ENCODE results near the gene AKT3. TPM values are rescaled to one million over a fixed set of nuclear protein-coding genes. Genes with fewer than 3 reads are reported as not detected.

The AKT3 gene
- total and polyA plus RNA-seq, 11 donors, result 3.2 to 27.9 (median 16.6) TPM

GRCh38 chr1:243575070-243575469 is 275.0 kb downstream of the AKT3 start:
- WGBS, 4 donors, result 93 to 97% (median 95%) methylated on average over 2 of the region's 2 CpGs
- no peaks in the 10 kb centered on the region for H3K27me3 ChIP-seq
- intact Hi-C loops (cut with DNase I), result no loop called here
- H3K9me3 ChIP-seq, result peaks cover 0 to 14% (median 2%) of the 10 kb centered on the region in 12 donors
- no peak overlapping the region for H3K4me3 ChIP-seq
- no peak overlapping the region for H3K27ac ChIP-seq
- H3K4me1 ChIP-seq, result no peaks in the 10 kb centered on the region
- DNase-seq (no peak), ATAC-seq (no peak)
- no peak for TF ChIP-seq CTCF (IDR thresholded peaks at IDR 0.05)
- no peak for TF ChIP-seq POLR2A (IDR thresholded peaks at IDR 0.05)
- H3K36me3 ChIP-seq, result peaks cover 0 to 15% (median 0%) of the 10 kb centered on the region in 9 donors

- DNase-seq, result no peak
Observed at GRCh38 chr1:243572940-243573339, 277.1 kb downstream of the AKT3 start.

GRCh38 chr1:243568793-243569192 is 281.2 kb downstream of the AKT3 start:
- no peak overlapping the region for H3K27ac ChIP-seq
- TF ChIP-seq CTCF (IDR thresholded peaks at IDR 0.05) (no peak), POLR2A (IDR thresholded peaks at IDR 0.05) (no peak)
- no peaks in the 10 kb centered on the region for H3K9me3 ChIP-seq
- H3K4me1 ChIP-seq, result no peaks in the 10 kb centered on the region
- peaks cover 0 to 37% (median 3%) of the 10 kb centered on the region in 9 donors for H3K36me3 ChIP-seq
- no peak for DNase-seq
- intact Hi-C loops (cut with DNase I), result no loop called here
- no peaks in the 10 kb centered on the region for H3K27me3 ChIP-seq
- no peak for ATAC-seq
- no peak overlapping the region for H3K4me3 ChIP-seq
- 91 to 94% (median 93%) methylated on average over 4 of the region's 4 CpGs for WGBS, 4 donors

More at GRCh38 chr1:243572940-243573339, 277.1 kb downstream of the AKT3 start:
- Histone ChIP-seq H3K4me3 (no peak overlapping the region), H3K27me3 (no peaks in the 10 kb centered on the region), H3K36me3 (peaks cover 0 to 20% (median 0%) of the 10 kb centered on the region in 9 donors), H3K27ac (no peak overlapping the region), H3K9me3 (peaks cover 0 to 12% (median 2%) of the 10 kb centered on the region in 12 donors), H3K4me1 (no peaks in the 10 kb centered on the region)
- no peak for ATAC-seq
- TF ChIP-seq POLR2A (IDR thresholded peaks at IDR 0.05), result no peak
- no peak for TF ChIP-seq CTCF (IDR thresholded peaks at IDR 0.05)
- WGBS, 4 donors, result 84 to 89% (median 87%) methylated on average over 7 of the region's 7 CpGs
- intact Hi-C loops (cut with DNase I), result no loop called here

- intact Hi-C loops (cut with DNase I), result no loop called here
- TF ChIP-seq POLR2A (IDR thresholded peaks at IDR 0.05) (no peak), CTCF (IDR thresholded peaks at IDR 0.05) (no peak)
- Histone ChIP-seq H3K27ac (peak overlapping the region in 1 of 12 donors; percentile 14), H3K27me3 (no peaks in the 10 kb centered on the region), H3K4me3 (no peak overlapping the region), H3K9me3 (peaks cover 0 to 14% (median 2%) of the 10 kb centered on the region in 12 donors), H3K36me3 (peaks cover 0 to 52% (median 18%) of the 10 kb centered on the region in 9 donors), H3K4me1 (no peaks in the 10 kb centered on the region)
- no peak for DNase-seq
- ATAC-seq, result no peak
Observed at GRCh38 chr1:243564814-243565213, 285.2 kb downstream of the AKT3 start.

Measured in heart left ventricle (tissue), 16 donors.